Right atrium auricular region (tissue), 2 donors: ENCODE measurements around the gene HPGD. TPM values are rescaled to one million over a fixed set of nuclear protein-coding genes. Genes with fewer than 3 reads are reported as not detected.

ENCODE experiments used
- DNase-seq: peaks from one replicate; pipeline ENCODE4 v3.0.0-alpha.2; 2019; ENCODE audit warnings: low spot score
- H3K27ac ChIP-seq, 2 donors: fragments of 200-600 bp; sonication (generic); 1 replicate in 1 of 2; 2 replicates in 1 of 2; pipeline ENCODE4 v1.5.1; 2016 to 2019
- H3K27me3 ChIP-seq, 2 donors: fragments of 200-600 bp; sonication (generic); one replicate each; pipeline versions ENCODE4 v1.5.1 to v1.6.0; 2017 to 2019
- H3K36me3 ChIP-seq: fragments of 200-600 bp; sonication (generic); one replicate; pipeline ENCODE4 v1.5.1; 2016
- H3K4me1 ChIP-seq, 2 donors: fragments of 200-600 bp; sonication (generic); one replicate each; pipeline versions ENCODE4 v1.5.1 to v1.6.0; 2017 to 2019
- H3K4me3 ChIP-seq, 2 donors: fragments of 200-600 bp; sonication (generic); 1 replicate in 1 of 2; 2 replicates in 1 of 2; pipeline ENCODE4 v1.5.1; 2017 to 2019; ENCODE audit warnings: mild to moderate bottlenecking in 1 of 2, moderate library complexity in 1 of 2
- H3K9me3 ChIP-seq, 2 donors: fragments of 200-600 bp; sonication (generic); one replicate each; pipeline ENCODE4 v1.5.1; 2019
- CTCF ChIP-seq, 2 donors: fragments of 200-600 bp; sonication (generic); IDR thresholded peaks; one replicate each; pipeline ENCODE4 v1.5.1; 2019; ENCODE audit warnings: antibody characterized with exemption in 2 of 2
- total RNA-seq, 2 donors: library from RNA; depleted of rRNA; stranded (reverse); fragments of >200 nt; gene quantifications; one replicate each; pipeline ENCODE4 v1.1.0, GENCODE V29; 2016

The HPGD gene
- total RNA-seq, 2 donors from 2014 or later = 1.4 to 3.1 TPM

DNA sequence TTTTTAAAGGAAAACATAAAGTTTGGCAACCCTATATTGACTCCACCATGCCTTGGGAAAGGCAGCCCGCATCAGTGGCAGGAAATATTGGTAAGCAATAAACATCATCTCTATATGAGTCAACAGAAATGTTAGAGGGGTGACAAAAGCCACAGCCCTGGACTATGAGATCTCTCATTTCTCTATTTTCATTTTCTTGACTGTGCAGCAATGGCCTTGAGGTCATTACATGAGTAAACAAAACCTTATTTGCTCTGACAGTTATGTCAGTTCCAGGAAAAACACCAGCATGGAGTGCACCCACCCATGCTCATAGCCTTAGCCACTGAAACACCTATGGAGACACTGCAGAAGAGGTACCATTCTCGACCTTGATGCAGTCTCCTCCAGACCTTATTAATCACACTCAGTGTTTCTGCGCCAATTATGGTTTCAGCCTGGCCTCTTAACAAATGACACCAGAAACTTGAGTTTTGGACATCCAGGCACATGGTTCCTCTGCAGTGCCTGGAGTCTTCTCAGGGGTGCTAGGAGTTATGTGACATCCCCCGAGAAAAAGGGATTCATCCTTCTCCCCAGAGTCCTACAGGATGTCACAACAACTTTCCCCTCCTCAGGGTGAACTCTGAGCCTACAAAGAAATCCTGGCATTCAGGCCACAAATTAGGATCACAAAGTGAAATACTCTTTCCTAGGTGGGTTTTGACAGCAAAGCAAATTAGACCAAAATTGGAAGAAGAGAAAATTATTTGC lies 16.0 kb upstream of the HPGD start:
- H3K27ac ChIP-seq = no peak overlapping the region
- no peak for DNase-seq
- H3K4me1 ChIP-seq = no peaks in the 10 kb centered on the region
- H3K9me3 ChIP-seq = no peaks in the 10 kb centered on the region
- no peak for TF ChIP-seq CTCF (IDR thresholded peaks at IDR 0.05)
- H3K4me3 ChIP-seq = no peak overlapping the region
- H3K36me3 ChIP-seq = no peaks in the 10 kb centered on the region
- H3K27me3 ChIP-seq = no peaks in the 10 kb centered on the region

- no peak for TF ChIP-seq CTCF (IDR thresholded peaks at IDR 0.05)
Measured at GRCh38 chr4:174537634-174538033, 15.3 kb upstream of the HPGD start.

GRCh38 chr4:174534461-174534860 lies 12.2 kb upstream of the HPGD start:
- Histone ChIP-seq H3K27ac (no peak overlapping the region), H3K4me1 (no peaks in the 10 kb centered on the region), H3K4me3 (no peak overlapping the region), H3K27me3 (no peaks in the 10 kb centered on the region), H3K9me3 (no peaks in the 10 kb centered on the region), H3K36me3 (no peaks in the 10 kb centered on the region)
- no peak for TF ChIP-seq CTCF (IDR thresholded peaks at IDR 0.05)
- no peak for DNase-seq

More at GRCh38 chr4:174537634-174538033, 15.3 kb upstream of the HPGD start:
- no peak overlapping the region for H3K27ac ChIP-seq
- no peak overlapping the region for H3K4me3 ChIP-seq
- H3K27me3 ChIP-seq = no peaks in the 10 kb centered on the region
- H3K36me3 ChIP-seq = no peaks in the 10 kb centered on the region
- no peaks in the 10 kb centered on the region for H3K4me1 ChIP-seq
- no peaks in the 10 kb centered on the region for H3K9me3 ChIP-seq
- DNase-seq = no peak

DNA sequence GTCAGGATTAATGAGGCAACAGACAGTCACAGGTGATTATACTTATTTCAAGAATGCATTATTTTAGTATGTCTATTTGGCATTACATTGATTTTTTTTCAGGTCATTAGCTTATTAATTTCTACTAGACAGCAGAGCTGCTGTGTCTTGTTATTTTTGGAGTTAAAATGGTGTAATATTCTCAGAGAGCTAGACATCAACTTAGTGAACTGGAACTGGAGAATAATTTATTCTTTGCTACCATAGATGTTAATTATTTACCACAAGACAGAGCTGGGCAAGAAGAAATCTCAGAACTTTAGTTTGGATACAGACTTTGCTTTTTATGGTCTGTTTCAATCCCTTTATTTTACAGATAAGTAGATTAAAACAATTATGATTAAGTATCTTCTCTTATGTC lies 10.2 kb upstream of the HPGD start:
- no peaks in the 10 kb centered on the region for H3K4me1 ChIP-seq
- no peak overlapping the region for H3K27ac ChIP-seq
- no peaks in the 10 kb centered on the region for H3K9me3 ChIP-seq
- H3K36me3 ChIP-seq = no peaks in the 10 kb centered on the region
- no peak for TF ChIP-seq CTCF (IDR thresholded peaks at IDR 0.05)
- no peak overlapping the region for H3K4me3 ChIP-seq
- H3K27me3 ChIP-seq = no peaks in the 10 kb centered on the region
- no peak for DNase-seq

DNA sequence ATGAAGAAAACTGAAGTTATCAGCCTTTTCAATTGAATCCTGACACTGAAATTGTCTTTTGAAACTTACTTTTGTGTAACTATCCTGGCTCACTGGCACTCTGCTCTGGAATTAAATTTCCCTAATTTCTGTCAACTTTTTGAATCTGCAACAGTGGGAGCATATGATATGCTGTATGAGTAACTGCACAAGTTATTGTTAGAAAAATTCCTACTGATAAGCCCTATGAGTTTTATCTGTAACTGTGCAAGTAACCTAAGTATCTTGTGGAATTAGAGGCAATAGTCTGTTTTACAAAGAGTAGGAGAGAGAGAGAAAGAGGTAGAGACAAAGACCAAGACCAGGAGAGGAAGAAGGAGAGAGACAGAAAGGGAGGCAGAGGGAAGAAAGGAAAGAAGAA lies 9.2 kb upstream of the HPGD start:
- no peak for TF ChIP-seq CTCF (IDR thresholded peaks at IDR 0.05)
- no peak overlapping the region for H3K4me3 ChIP-seq
- DNase-seq = no peak
- no peaks in the 10 kb centered on the region for H3K9me3 ChIP-seq
- H3K36me3 ChIP-seq = no peaks in the 10 kb centered on the region
- H3K4me1 ChIP-seq = no peaks in the 10 kb centered on the region
- H3K27ac ChIP-seq = no peak overlapping the region
- H3K27me3 ChIP-seq = no peaks in the 10 kb centered on the region

GRCh38 chr4:174528226-174528625 lies 5.9 kb upstream of the HPGD start:
- Histone ChIP-seq H3K27me3 (no peaks in the 10 kb centered on the region), H3K36me3 (no peaks in the 10 kb centered on the region), H3K4me1 (no peaks in the 10 kb centered on the region), H3K4me3 (no peak overlapping the region), H3K27ac (no peak overlapping the region), H3K9me3 (no peaks in the 10 kb centered on the region)
- TF ChIP-seq CTCF (IDR thresholded peaks at IDR 0.05) = no peak
- DNase-seq = no peak
